Measurements from ENCODE around the gene PDZRN3.

GRCh38 chr3:73419942-73420341 is 204.8 kb downstream of the PDZRN3 start:
- TF ChIP-seq, protein P1, sequence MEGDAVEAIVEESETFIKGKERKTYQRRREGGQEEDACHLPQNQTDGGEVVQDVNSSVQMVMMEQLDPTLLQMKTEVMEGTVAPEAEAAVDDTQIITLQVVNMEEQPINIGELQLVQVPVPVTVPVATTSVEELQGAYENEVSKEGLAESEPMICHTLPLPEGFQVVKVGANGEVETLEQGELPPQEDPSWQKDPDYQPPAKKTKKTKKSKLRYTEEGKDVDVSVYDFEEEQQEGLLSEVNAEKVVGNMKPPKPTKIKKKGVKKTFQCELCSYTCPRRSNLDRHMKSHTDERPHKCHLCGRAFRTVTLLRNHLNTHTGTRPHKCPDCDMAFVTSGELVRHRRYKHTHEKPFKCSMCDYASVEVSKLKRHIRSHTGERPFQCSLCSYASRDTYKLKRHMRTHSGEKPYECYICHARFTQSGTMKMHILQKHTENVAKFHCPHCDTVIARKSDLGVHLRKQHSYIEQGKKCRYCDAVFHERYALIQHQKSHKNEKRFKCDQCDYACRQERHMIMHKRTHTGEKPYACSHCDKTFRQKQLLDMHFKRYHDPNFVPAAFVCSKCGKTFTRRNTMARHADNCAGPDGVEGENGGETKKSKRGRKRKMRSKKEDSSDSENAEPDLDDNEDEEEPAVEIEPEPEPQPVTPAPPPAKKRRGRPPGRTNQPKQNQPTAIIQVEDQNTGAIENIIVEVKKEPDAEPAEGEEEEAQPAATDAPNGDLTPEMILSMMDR (IDR thresholded peaks at IDR 0.05), result no peak
- no peak for TF ChIP-seq POLR2A (IDR thresholded peaks at IDR 0.05)
- TF ChIP-seq POLR2AphosphoS5 (IDR thresholded peaks at IDR 0.05), result no peak
- TF ChIP-seq EP300 (IDR thresholded peaks at IDR 0.05), result no peak
